Measurements from ENCODE around the gene CREBZF. TPM values are rescaled to one million over a fixed set of nuclear protein-coding genes. Genes with fewer than 3 reads are reported as not detected.
"Not testable (repeated sequence)": the region's sequence is repeated elsewhere in the genome, so short reads cannot be mapped to it uniquely, and the experiment has no call there.

The CREBZF gene
- total RNA-seq, 1 donor from 2014 or later: 12.9 TPM

DNA sequence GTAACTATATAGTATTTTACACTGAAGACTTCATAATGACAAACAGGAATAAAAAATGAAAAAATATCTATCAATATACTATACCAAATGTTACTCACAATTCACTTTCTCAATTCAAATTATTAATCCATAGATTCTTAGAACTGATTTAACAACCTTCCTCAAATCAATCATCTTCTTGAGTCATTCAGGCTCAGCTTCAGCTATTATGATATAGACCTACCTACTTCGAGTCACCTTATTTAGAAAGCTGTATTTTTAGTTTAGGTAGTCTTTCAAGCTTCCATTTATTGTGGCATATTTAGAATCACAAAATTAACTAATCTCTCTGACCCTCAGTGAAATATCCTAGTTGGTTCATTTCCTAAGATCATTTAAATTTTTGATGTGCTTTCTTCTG, 8.2 kb downstream of the CREBZF start:
- peaks cover 58% of the 10 kb centered on the region for H3K36me3 ChIP-seq
- H3K9me3 ChIP-seq (replicated peaks): no peaks in the 10 kb centered on the region
- no peak overlapping the region for H3K4me3 ChIP-seq
- H3K27me3 ChIP-seq (ENCODE audit: low read depth): no peaks in the 10 kb centered on the region
- intact Hi-C loops (cut with micrococcal nuclease): no loop called here
- DNase-seq: no peak
- H3K27ac ChIP-seq (replicated peaks): no peak overlapping the region
- TF ChIP-seq, protein P1, sequence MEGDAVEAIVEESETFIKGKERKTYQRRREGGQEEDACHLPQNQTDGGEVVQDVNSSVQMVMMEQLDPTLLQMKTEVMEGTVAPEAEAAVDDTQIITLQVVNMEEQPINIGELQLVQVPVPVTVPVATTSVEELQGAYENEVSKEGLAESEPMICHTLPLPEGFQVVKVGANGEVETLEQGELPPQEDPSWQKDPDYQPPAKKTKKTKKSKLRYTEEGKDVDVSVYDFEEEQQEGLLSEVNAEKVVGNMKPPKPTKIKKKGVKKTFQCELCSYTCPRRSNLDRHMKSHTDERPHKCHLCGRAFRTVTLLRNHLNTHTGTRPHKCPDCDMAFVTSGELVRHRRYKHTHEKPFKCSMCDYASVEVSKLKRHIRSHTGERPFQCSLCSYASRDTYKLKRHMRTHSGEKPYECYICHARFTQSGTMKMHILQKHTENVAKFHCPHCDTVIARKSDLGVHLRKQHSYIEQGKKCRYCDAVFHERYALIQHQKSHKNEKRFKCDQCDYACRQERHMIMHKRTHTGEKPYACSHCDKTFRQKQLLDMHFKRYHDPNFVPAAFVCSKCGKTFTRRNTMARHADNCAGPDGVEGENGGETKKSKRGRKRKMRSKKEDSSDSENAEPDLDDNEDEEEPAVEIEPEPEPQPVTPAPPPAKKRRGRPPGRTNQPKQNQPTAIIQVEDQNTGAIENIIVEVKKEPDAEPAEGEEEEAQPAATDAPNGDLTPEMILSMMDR (IDR thresholded peaks at IDR 0.05; ENCODE audit: borderline replicate concordance): no peak
- peaks cover 65% of the 10 kb centered on the region for H3K4me1 ChIP-seq

GRCh38 chr11:85654343-85654742, 10.6 kb downstream of the CREBZF start:
- Histone ChIP-seq H3K36me3 (peaks cover 55% of the 10 kb centered on the region), H3K4me1 (peaks cover 42% of the 10 kb centered on the region)
- H3K9me3 ChIP-seq (replicated peaks); H3K4me3 ChIP-seq; H3K27me3 ChIP-seq (ENCODE audit: low read depth); intact Hi-C loops (cut with micrococcal nuclease); DNase-seq; H3K27ac ChIP-seq (replicated peaks): not testable (repeated sequence)

GRCh38 chr11:85652786-85653447, 12.0 kb downstream of the CREBZF start:
- intact Hi-C loops (cut with micrococcal nuclease): no loop called here
- Histone ChIP-seq H3K27me3 (ENCODE audit: low read depth) (no peaks in the 10 kb centered on the region), H3K27ac (replicated peaks) (no peak overlapping the region), H3K4me3 (no peak overlapping the region), H3K9me3 (replicated peaks) (no peaks in the 10 kb centered on the region), H3K4me1 (peaks cover 42% of the 10 kb centered on the region), H3K36me3 (peaks cover 46% of the 10 kb centered on the region)
- TF ChIP-seq, protein P1 (IDR thresholded peaks at IDR 0.05; ENCODE audit: borderline replicate concordance): no peak
- DNase-seq: no peak

- Histone ChIP-seq H3K4me3 (no peak overlapping the region), H3K36me3 (peaks cover 29% of the 10 kb centered on the region), H3K27me3 (ENCODE audit: low read depth) (no peaks in the 10 kb centered on the region), H3K4me1 (peaks cover 44% of the 10 kb centered on the region), H3K27ac (replicated peaks) (no peak overlapping the region), H3K9me3 (replicated peaks) (no peaks in the 10 kb centered on the region)
- DNase-seq: no peak
- TF ChIP-seq, protein P1 (IDR thresholded peaks at IDR 0.05; ENCODE audit: borderline replicate concordance): no peak
- intact Hi-C loops (cut with micrococcal nuclease): no loop called here
Observed at GRCh38 chr11:85651118-85651517, 13.8 kb downstream of the CREBZF start.

DNA sequence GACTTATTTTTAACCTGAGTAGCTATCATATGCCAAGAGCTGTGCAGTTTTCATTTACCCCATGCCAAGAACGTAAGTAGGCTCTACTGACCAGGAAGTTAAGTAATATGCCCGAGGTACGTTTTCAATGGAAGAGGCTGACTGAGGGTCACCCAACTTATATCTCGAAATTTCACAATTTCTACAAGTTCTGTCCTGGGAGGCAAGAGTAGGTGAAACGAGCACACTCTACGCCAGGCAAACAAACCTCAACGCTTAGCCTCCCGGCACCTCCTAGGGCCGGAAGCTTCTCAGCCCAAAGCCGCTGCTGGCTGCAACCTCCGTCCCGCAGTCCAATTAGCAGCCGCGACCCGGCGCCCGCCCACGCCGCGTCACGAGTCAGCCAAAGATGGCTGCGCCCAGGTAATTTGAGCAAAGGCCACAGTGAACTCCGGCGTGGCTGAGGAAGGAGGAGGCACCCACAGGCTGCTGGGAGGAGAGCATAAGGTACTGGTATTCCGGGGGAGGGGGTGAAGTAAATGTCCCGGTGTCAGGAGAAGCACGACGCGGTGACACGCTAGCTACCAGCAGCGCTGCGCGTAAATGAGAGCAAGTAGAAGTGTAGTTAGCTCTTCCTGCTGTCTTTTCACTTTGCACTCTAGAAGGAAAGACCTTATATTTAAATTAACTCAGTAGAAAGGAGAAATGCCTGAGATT, 17.2 kb downstream of the CREBZF start, which contains the start of gene TMEM126A:
Gene TMEM126A, plus strand, starts transcription at position 364 of the 696 bp plus-strand sequence. CDS start 2,289 bp downstream, outside the sequence.
- no peaks in the 10 kb centered on the region for H3K9me3 ChIP-seq (replicated peaks)
- peak; percentile 92 for DNase-seq
- no peaks in the 10 kb centered on the region for H3K27me3 ChIP-seq (ENCODE audit: low read depth)
- TF ChIP-seq, protein P1 (IDR thresholded peaks at IDR 0.05; ENCODE audit: borderline replicate concordance): no peak
- peak within 1 kb of the TSS; percentile 72 for H3K4me3 ChIP-seq
- H3K36me3 ChIP-seq: peaks cover 8% of the 10 kb centered on the region
- peak within 1 kb of the TSS; percentile 83 for H3K27ac ChIP-seq (replicated peaks)
- intact Hi-C loops (cut with micrococcal nuclease): no loop called here
- H3K4me1 ChIP-seq: peaks cover 44% of the 10 kb centered on the region

DNA sequence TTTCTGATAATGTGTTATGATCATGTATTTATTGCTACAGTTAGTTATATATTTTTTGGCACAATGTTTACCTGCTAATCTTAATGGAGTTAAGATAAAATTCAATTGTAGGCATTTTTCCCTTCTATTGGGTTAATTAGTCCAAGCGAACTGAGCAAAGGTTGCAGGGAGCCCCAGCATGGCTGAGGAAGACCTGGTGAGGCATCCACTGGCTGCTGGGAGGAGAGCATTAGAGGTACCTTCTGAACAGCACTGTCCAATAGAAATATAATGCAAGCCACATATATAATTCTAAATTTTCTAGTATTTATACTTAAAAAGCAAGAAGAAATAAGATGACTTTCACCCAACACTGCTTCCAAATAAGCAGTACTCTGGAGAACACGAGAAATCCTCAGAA, 17.9 kb downstream of the CREBZF start:
- intact Hi-C loops (cut with micrococcal nuclease): no loop called here
- no peaks in the 10 kb centered on the region for H3K9me3 ChIP-seq (replicated peaks)
- H3K27me3 ChIP-seq (ENCODE audit: low read depth): no peaks in the 10 kb centered on the region
- H3K27ac ChIP-seq (replicated peaks): peak overlapping the region; percentile 83
- peak overlapping the region; percentile 72 for H3K4me3 ChIP-seq
- H3K4me1 ChIP-seq: peaks cover 40% of the 10 kb centered on the region
- TF ChIP-seq, protein P1 (IDR thresholded peaks at IDR 0.05; ENCODE audit: borderline replicate concordance): no peak
- no peak for DNase-seq
- peaks cover 8% of the 10 kb centered on the region for H3K36me3 ChIP-seq
